GM20000 (cell line): ENCODE data around the gene KIF13A.

Source experiments
- DNase-seq: peaks from one replicate; pipeline ENCODE4 v3.0.0; 2012; ENCODE audit warnings: low spot score
- TF ChIP-seq, protein P1 (sequence below): IDR thresholded peaks from 2 replicates; pipeline ENCODE4 v1.5.1; 2012; ENCODE audit warnings: mild to moderate bottlenecking, control low read depth; ENCODE audit errors: extremely low read depth, missing control alignments

Gene KIF13A

DNA sequence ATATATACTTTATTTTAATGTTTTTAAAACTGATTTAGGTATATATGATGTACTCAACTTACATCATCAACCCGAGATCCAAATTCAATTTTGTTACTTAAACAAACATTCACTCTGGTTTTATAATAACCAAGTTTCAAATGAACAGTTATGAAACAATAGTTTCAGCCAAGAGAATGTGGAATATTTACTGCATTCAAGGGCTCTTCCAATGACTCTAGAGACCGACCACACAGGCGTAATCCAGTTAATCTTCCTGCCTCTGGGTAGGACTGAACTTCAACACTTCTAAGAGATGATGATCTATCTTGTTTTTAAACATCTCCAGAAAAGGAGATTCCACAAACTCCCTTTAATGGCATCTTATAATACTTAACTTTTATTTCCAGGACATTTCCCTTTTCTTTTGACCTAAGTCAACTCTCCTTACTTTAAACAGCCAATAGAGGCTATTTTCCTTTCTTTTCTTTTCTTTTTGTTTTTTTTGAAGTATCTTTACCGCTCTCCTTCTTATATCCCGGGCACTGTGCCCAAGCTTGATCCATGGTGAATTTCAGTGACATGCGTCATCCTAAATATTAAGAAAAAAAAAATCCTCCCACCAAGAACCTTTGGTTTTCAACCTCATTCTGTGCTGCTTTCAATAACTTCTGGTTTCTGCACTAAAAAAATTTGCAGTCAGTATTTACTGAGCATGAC, 110.1 kb downstream of the KIF13A start:
- TF ChIP-seq, protein P1, sequence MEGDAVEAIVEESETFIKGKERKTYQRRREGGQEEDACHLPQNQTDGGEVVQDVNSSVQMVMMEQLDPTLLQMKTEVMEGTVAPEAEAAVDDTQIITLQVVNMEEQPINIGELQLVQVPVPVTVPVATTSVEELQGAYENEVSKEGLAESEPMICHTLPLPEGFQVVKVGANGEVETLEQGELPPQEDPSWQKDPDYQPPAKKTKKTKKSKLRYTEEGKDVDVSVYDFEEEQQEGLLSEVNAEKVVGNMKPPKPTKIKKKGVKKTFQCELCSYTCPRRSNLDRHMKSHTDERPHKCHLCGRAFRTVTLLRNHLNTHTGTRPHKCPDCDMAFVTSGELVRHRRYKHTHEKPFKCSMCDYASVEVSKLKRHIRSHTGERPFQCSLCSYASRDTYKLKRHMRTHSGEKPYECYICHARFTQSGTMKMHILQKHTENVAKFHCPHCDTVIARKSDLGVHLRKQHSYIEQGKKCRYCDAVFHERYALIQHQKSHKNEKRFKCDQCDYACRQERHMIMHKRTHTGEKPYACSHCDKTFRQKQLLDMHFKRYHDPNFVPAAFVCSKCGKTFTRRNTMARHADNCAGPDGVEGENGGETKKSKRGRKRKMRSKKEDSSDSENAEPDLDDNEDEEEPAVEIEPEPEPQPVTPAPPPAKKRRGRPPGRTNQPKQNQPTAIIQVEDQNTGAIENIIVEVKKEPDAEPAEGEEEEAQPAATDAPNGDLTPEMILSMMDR, result no peak
- no peak for DNase-seq

DNA sequence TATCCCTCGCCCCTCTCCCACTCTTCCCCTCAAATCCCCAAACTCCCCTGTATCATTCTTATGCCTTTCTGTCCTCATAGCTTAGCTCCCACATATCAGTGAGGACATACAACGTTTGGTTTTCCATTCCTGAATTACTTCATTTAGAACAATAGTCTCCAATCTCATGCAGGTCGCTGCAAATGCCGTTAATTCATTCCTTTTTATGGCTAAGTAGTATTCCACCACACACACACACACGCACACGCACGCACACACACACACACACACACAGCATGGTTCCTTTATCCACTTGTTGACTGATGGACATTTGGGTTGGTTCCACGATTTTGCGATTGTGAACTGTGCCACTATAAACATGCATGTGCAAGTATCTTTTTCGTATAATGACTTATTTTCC, 112.7 kb downstream of the KIF13A start:
- no peak for DNase-seq

DNA sequence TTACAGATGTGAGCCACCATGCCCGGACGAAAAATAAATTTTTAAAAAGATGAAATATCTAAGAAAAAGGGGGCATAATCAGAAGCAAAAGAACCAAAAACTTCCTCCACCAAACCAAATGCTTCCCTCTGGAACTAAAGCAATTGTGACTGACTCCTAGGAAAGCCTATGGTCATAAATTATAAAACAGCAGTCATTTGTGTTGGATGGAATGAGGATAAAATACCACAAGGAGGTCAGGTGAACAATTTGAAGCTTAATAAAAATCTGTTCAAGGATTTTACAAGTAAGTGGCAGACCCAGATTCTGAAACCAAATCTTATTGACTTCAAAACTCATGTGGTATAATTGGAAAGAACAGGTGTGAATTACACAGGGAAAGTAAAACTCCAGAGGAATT, 114.5 kb downstream of the KIF13A start:
- no peak for DNase-seq
- TF ChIP-seq, protein P1, result no peak

More for the DNA sequence above, 112.7 kb downstream of the KIF13A start:
- TF ChIP-seq, protein P1, result no peak

DNA sequence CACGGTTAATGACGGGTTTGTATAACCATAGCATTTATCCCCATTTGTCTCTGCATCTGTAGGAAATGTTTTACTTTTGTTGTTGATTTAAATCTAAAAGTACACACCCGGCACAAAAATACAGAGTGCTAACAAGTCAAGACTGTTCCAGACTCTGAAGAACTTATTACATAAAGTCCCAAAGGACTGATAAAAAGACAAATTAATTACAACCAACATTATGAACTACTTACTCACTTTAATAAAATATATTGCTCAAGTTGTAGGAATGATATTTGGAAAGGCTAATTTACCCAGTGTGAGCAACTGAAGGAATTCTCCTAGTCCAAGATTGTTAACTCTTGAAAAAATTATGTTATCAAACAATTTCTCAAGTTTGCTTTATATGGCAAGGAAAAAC, 115.6 kb downstream of the KIF13A start:
- DNase-seq, result no peak
- TF ChIP-seq, protein P1, result no peak

DNA sequence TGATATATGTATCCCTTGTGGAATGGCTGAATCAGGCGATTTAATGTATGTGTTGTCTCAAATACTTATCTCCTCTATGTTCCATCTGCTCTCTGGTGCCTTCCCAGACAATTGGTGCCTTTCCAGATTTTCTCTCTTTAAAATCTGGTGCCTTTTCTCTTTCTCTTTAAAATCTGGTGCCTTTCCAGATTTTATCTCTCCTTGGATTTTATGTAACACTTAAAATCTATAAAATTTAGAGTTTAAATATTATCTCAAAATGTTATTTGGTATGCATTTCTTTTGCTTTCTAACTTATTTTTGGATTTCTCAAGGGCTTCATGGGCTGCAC, 116.3 kb downstream of the KIF13A start:
- no peak for DNase-seq
- TF ChIP-seq, protein P1, result no peak

DNA sequence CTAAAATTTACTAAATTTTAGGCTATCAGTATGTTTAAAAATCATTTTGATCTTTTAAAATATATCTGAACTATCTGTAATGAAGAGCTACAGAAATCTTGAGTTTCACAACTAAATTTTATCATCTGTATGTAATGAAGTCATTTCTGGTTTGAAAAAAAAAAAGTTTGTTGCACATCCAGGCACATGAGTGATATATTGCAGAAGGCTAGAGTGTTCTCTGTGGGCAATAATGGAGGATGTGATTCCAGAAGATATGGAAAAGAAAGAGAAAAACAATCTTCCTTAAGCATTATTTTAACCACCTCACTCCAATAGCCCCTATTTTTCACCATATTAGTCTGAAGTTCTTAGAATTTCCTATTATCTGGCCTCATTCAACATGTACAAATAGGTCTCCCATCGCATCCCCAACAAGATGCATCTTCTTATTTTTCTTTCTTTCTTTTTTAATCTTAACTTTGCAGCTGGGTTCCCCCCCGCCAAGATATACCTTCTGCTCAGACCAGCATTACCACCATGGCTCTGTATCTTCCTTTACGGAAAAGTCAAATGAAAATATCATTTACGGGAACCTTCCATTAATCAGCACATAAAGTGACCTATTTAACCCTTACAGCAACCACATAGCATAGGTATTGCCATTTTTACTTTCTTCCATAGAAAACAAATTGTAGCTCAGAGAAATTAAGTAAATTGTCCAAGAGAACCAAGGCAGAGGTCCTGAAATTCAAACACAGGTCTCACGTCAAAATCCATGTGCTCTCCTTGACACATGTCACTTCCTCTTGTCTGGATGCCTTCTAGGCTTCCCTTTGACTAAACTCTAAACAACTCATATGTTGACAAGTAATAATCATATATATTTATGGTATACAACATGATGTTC, 116.9 kb downstream of the KIF13A start:
- TF ChIP-seq, protein P1, result no peak
- no peak for DNase-seq

DNA sequence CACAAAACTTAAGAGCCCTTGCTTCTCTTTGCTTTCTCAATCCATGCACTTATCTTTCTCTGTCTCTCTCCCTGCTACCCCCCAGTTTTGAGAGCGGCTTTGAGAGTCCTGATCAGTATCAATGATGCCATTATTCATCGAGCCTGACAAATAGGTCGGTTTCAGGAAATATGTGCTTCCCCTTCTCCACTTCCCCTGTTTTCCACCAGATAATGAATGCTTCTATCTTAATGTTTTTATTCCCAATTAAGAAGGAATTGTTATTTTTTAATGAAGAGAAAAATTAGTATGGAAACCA, 117.7 kb downstream of the KIF13A start:
- TF ChIP-seq, protein P1, result no peak
- no peak for DNase-seq
